ENCODE measurements around the gene NUP58. TPM values are rescaled to one million over a fixed set of nuclear protein-coding genes. Genes with fewer than 3 reads are reported as not detected.
"Not testable (repeated sequence)": the region's sequence is repeated elsewhere in the genome, so short reads cannot be mapped to it uniquely, and the experiment has no call there.

NUP58 gene
- total RNA-seq, 1 donor from 2014 or later = 48.4 TPM

DNA sequence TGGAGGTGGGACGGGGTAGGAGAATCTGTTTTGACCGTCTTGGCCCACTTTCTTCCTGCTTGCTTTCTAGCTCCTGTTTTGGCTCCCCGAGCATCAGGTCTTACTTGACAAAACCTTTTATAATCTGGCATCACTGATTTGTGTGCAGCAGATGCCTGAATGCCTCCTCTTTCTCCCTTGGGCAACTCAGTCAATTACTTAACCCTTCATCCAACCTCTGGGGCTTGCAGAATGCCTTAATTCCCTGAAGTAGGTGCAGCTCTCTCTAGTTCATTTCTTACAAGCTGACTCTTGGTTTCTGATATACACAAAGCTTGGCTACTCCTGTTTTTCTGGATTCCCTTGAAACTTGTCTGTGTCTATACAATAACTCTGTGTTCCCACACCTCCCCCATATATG, 5.7 kb upstream of the NUP58 start:
- Mint-ChIP-seq H3K4me3 (no peak overlapping the region), H3K4me1 (peaks cover 1% of the 10 kb centered on the region), H3K9me3 (no peaks in the 10 kb centered on the region), H3K27ac (no peak overlapping the region), H3K36me3 (ENCODE audit: low read depth) (no peaks in the 10 kb centered on the region), H3K27me3 (peaks cover 36% of the 10 kb centered on the region)
- ATAC-seq (ENCODE audit: low read depth) (no peak), DNase-seq (no peak)
- POLR2A ChIA-PET = interaction anchor here (1.0 kb wide), 1 partner anchor 9 kb away, joined by 3 read pairs; the partner anchor contains the start of gene MTMR6
- CTCF ChIA-PET = no interaction called here
- intact Hi-C loops (cut with micrococcal nuclease) = no loop called here
- TF ChIP-seq CTCF (IDR thresholded peaks at IDR 0.05) = no peak

DNA sequence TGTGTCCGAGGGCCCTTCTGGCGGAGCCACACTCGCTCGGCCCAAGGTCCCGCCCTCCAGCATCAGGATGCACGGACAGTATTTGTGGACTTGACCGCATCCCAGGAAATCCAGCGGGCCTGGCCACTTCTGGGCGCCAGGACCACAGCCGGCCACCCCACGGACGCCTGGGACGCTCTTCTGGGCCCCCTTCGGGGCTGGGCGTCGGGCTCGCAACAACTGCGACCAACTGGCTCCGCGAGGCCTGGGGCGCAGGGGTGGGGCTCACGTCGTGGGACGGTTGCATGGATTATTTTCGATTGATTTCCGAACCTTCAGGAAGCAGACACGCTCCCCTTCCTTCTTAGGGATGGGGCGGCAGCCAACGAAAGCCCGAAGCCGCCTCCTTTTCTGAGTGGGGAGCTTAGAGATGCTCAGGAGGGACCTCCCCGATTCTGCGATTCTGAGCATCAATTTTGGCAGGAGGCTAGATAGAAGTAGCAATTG, 521 bp upstream of the NUP58 start:
- intact Hi-C loops (cut with micrococcal nuclease) = loop anchor here (1.0 to 5.0 kb wide), 9 partner anchors 14 to 1950 kb away; partner anchors contain the start of genes CDK8, MIPEP, MTMR6 and PARP4
- H3K4me1 Mint-ChIP-seq = peaks cover 32% of the 10 kb centered on the region
- H3K36me3 Mint-ChIP-seq (ENCODE audit: low read depth) = peaks cover 28% of the 10 kb centered on the region
- DNase-seq (peak; percentile 37), ATAC-seq (ENCODE audit: low read depth) (peak; percentile 29)
- H3K4me3 Mint-ChIP-seq = peak overlapping the region; percentile 91
- ChIA-PET CTCF (no interaction called here), POLR2A (interaction anchor here (1.4 to 4.1 kb wide), 2 partner anchors 14 to 17 kb away, joined by 6 to 21 read pairs; partner anchors contain the start of gene MTMR6)
- no peak for TF ChIP-seq CTCF (IDR thresholded peaks at IDR 0.05)
- H3K27ac Mint-ChIP-seq = peak overlapping the region; percentile 91
- H3K9me3 Mint-ChIP-seq = no peaks in the 10 kb centered on the region
- peaks cover 20% of the 10 kb centered on the region for H3K27me3 Mint-ChIP-seq

- Mint-ChIP-seq H3K4me1 (peaks cover 32% of the 10 kb centered on the region), H3K9me3 (no peaks in the 10 kb centered on the region), H3K4me3 (peak overlapping the region; percentile 91), H3K27ac (peak overlapping the region; percentile 91), H3K27me3 (peaks cover 13% of the 10 kb centered on the region), H3K36me3 (ENCODE audit: low read depth) (peaks cover 30% of the 10 kb centered on the region)
- TF ChIP-seq CTCF (IDR thresholded peaks at IDR 0.05) = no peak
- no peak for ATAC-seq (ENCODE audit: low read depth)
- ChIA-PET POLR2A (interaction anchor here (0.7 to 4.1 kb wide), 3 partner anchors 15 to 578 kb away, joined by 6 to 21 read pairs (median 6); partner anchors contain the start of gene MTMR6), CTCF (interaction anchor here (1.4 kb wide), 1 partner anchor 12 kb away, joined by 3 read pairs; no protein-coding TSS in a partner anchor)
- intact Hi-C loops (cut with micrococcal nuclease) = loop anchor here (5.0 kb wide), 5 partner anchors 35 to 1920 kb away; partner anchors contain the start of genes CDK8, MIPEP and PARP4
- DNase-seq = no peak
Observed at GRCh38 chr13:25302121-25302520, 696 bp downstream of the NUP58 start.

GRCh38 chr13:25306671-25307464, 5.4 kb downstream of the NUP58 start:
- no peak for TF ChIP-seq CTCF (IDR thresholded peaks at IDR 0.05)
- POLR2A ChIA-PET = no interaction called here
- Mint-ChIP-seq H3K27me3 (no peaks in the 10 kb centered on the region), H3K4me1 (peaks cover 25% of the 10 kb centered on the region), H3K4me3 (no peak overlapping the region), H3K36me3 (ENCODE audit: low read depth) (peaks cover 65% of the 10 kb centered on the region), H3K27ac (no peak overlapping the region), H3K9me3 (no peaks in the 10 kb centered on the region)
- no peak for ATAC-seq (ENCODE audit: low read depth)
- intact Hi-C loops (cut with micrococcal nuclease) = no loop called here
- CTCF ChIA-PET = no interaction called here
- DNase-seq = no peak

DNA sequence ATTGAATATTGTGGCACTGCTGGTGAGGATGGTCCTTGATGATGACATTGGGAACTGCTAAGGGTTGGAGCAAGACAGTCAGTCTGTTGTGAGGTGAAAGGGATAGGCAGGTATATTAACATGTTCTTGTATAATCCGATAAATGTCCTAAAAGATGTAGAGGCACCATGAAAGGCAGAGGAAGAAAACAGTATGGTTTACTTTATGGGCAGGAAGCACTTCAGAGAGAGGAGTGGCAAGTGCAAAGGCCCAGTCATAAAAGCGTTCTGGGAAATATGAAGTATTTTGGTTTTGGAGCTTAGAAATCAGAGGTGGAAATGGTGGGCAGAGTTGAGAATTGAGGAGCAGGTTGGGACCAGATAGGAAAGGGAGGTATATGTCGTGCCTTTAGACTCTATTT, 9.5 kb downstream of the NUP58 start:
- Mint-ChIP-seq H3K4me3 (no peak overlapping the region), H3K9me3 (no peaks in the 10 kb centered on the region), H3K27me3 (no peaks in the 10 kb centered on the region), H3K4me1 (no peaks in the 10 kb centered on the region), H3K27ac (no peak overlapping the region), H3K36me3 (ENCODE audit: low read depth) (peaks cover 75% of the 10 kb centered on the region)
- DNase-seq (no peak), ATAC-seq (ENCODE audit: low read depth) (no peak)
- intact Hi-C loops (cut with micrococcal nuclease) = no loop called here
- POLR2A ChIA-PET = interaction anchor here (0.7 kb wide), 1 partner anchor 41 kb away, joined by 11 read pairs; no protein-coding TSS in a partner anchor
- TF ChIP-seq CTCF (IDR thresholded peaks at IDR 0.05) = no peak
- CTCF ChIA-PET = no interaction called here

GRCh38 chr13:25318946-25319345, 17.5 kb downstream of the NUP58 start:
- H3K4me1 Mint-ChIP-seq; H3K9me3 Mint-ChIP-seq; H3K4me3 Mint-ChIP-seq; H3K27me3 Mint-ChIP-seq; DNase-seq; ATAC-seq (ENCODE audit: low read depth); POLR2A ChIA-PET; intact Hi-C loops (cut with micrococcal nuclease); H3K27ac Mint-ChIP-seq: not testable (repeated sequence)
- CTCF ChIA-PET = interaction anchor here (1.0 kb wide), 1 partner anchor 85 kb away, joined by 3 read pairs; no protein-coding TSS in a partner anchor
- peaks cover 65% of the 10 kb centered on the region for H3K36me3 Mint-ChIP-seq (ENCODE audit: low read depth)

Data from activated B cell treated with CpG ODN at 0.5 μM for 24 hours (primary cell).